GM23338 (cell line): Measurements from ENCODE around the gene SEC22A. TPM values are rescaled to one million over a fixed set of nuclear protein-coding genes. Genes with fewer than 3 reads are reported as not detected.

Source experiments
- ATAC-seq: fragments of 200-7000 bp; cut with Tn5 transposase; 3 replicates; pipeline ENCODE4 v1.9.1; 2020
- DNase-seq: peaks from one replicate; pipeline ENCODE4 v3.0.0-alpha.2; 2015; ENCODE audit warnings: low spot score
- H2AFZ ChIP-seq: fragments of 200-600 bp; sonication (generic); 2 replicates; pipeline ENCODE4 v1.8.0; 2016; ENCODE audit warnings: antibody characterized with exemption, mild to moderate bottlenecking, moderate library complexity
- H3F3A ChIP-seq: fragments of 200-600 bp; sonication (generic); replicated peaks from 2 replicates; pipeline ENCODE4 v1.8.0; 2017; ENCODE audit warnings: antibody characterized with exemption, mixed run types, low read depth
- H3K27ac ChIP-seq: fragments of 200-600 bp; sonication (generic); 2 replicates; pipeline ENCODE4 v1.6.1; 2016; ENCODE audit warnings: low read depth
- H3K27me3 ChIP-seq: fragments of 200-600 bp; sonication (generic); 2 replicates; pipeline ENCODE4 v1.8.0; 2016; ENCODE audit warnings: mild to moderate bottlenecking, mixed run types, moderate library complexity; ENCODE audit not compliant: insufficient read depth
- H3K36me3 ChIP-seq: fragments of 200-600 bp; sonication (generic); 2 replicates; pipeline ENCODE4 v1.8.0; 2016; ENCODE audit warnings: mild to moderate bottlenecking; ENCODE audit not compliant: insufficient read depth
- H3K4me1 ChIP-seq: fragments of 200-600 bp; sonication (generic); 2 replicates; pipeline ENCODE4 v1.8.0; 2016; ENCODE audit warnings: mild to moderate bottlenecking, moderate library complexity; ENCODE audit not compliant: insufficient read depth
- H3K4me2 ChIP-seq: fragments of 200-600 bp; sonication (generic); 2 replicates; pipeline ENCODE4 v1.7.1; 2017; ENCODE audit warnings: mixed run types
- H3K4me3 ChIP-seq: fragments of 200-600 bp; sonication (generic); 2 replicates; pipeline ENCODE4 v1.6.1; 2016; ENCODE audit warnings: mixed run types
- H3K79me2 ChIP-seq: fragments of 200-600 bp; sonication (generic); replicated peaks from 2 replicates; pipeline ENCODE4 v1.8.0; 2017; ENCODE audit warnings: mild to moderate bottlenecking; ENCODE audit not compliant: insufficient read depth
- H3K9me2 ChIP-seq: fragments of 200-600 bp; sonication (generic); 2 replicates; pipeline ENCODE4 v1.8.0; 2017; ENCODE audit not compliant: insufficient read depth
- H4K20me1 ChIP-seq: fragments of 200-600 bp; sonication (generic); replicated peaks from 2 replicates; pipeline ENCODE4 v1.8.0; 2017; ENCODE audit warnings: mild to moderate bottlenecking; ENCODE audit not compliant: insufficient read depth
- H3K27ac Mint-ChIP-seq: 2 replicates; pipeline ENCODE4 v1.8.0; 2020; ENCODE audit warnings: inconsistent platforms, mild to moderate bottlenecking, moderate library complexity, mixed read lengths
- H3K27me3 Mint-ChIP-seq: 3 replicates; pipeline ENCODE4 v1.8.0; 2022; ENCODE audit warnings: low read depth, mild to moderate bottlenecking, moderate library complexity, mixed read lengths, inconsistent platforms; ENCODE audit not compliant: insufficient read depth, poor library complexity
- H3K36me3 Mint-ChIP-seq: 3 replicates; pipeline ENCODE4 v1.8.0; 2021; ENCODE audit warnings: low read depth, mild to moderate bottlenecking, inconsistent platforms, moderate library complexity, mixed read lengths
- H3K4me1 Mint-ChIP-seq: 3 replicates; pipeline ENCODE4 v1.8.0; 2020; ENCODE audit warnings: mild to moderate bottlenecking, inconsistent platforms, mixed read lengths
- H3K4me3 Mint-ChIP-seq: 3 replicates; pipeline ENCODE4 v1.8.0; 2021; ENCODE audit warnings: moderate library complexity, mild to moderate bottlenecking, inconsistent platforms, mixed read lengths
- H3K9me3 Mint-ChIP-seq: 3 replicates; pipeline ENCODE4 v1.8.0; 2020; ENCODE audit warnings: moderate library complexity, mild to moderate bottlenecking, inconsistent platforms, mixed read lengths
- CREB1 ChIP-seq: fragments of 250-450 bp; sonication (Bioruptor Pico); IDR thresholded peaks from 2 replicates; pipeline ENCODE4 v1.5.0; 2020; ENCODE audit warnings: low read depth, mild to moderate bottlenecking, moderate library complexity
- CTCF ChIP-seq, 2 experiments: fragments of 200-600 bp in 1 of 2; sonication (generic) in 1 of 2; conservative IDR thresholded peaks; 2 replicates each; pipeline versions ENCODE4 v1.5.1 to v1.6.1; 2016 to 2017; ENCODE audit warnings: antibody characterized with exemption in 2 of 2, low read depth in 2 of 2, mild to moderate bottlenecking in 2 of 2, moderate library complexity in 1 of 2
- ETS1 ChIP-seq: IDR thresholded peaks from 2 replicates; pipeline ENCODE4 v1.6.1; 2016; ENCODE audit warnings: antibody characterized with exemption
- EZH2 ChIP-seq: fragments of 200-600 bp; sonication (generic); IDR thresholded peaks from one replicate; pipeline ENCODE4 v1.8.0; 2017; ENCODE audit warnings: antibody characterized with exemption, mild to moderate bottlenecking, low read depth; ENCODE audit not compliant: unreplicated experiment
- EZH2phosphoT487 ChIP-seq: fragments of 200-600 bp; sonication (generic); IDR thresholded peaks from one replicate; pipeline ENCODE4 v1.8.1; 2018; ENCODE audit warnings: antibody characterized with exemption; ENCODE audit not compliant: unreplicated experiment
- JUNB ChIP-seq: IDR thresholded peaks from one replicate; pipeline ENCODE4 v1.6.1; 2016; ENCODE audit warnings: antibody characterized with exemption; ENCODE audit not compliant: unreplicated experiment
- NANOG ChIP-seq: IDR thresholded peaks from 2 replicates; pipeline ENCODE4 v1.6.1; 2016; ENCODE audit warnings: antibody characterized with exemption, borderline replicate concordance
- POLR2AphosphoS5 ChIP-seq: IDR thresholded peaks from 2 replicates; pipeline ENCODE4 v1.6.1; 2016; ENCODE audit warnings: antibody characterized with exemption, low read depth
- REST ChIP-seq: IDR thresholded peaks from one replicate; pipeline ENCODE4 v1.6.1; 2018; ENCODE audit warnings: antibody characterized with exemption; ENCODE audit not compliant: unreplicated experiment
- STAT1 ChIP-seq: IDR thresholded peaks from one replicate; pipeline ENCODE4 v1.6.1; 2016; ENCODE audit warnings: antibody characterized with exemption; ENCODE audit not compliant: unreplicated experiment
- ZNF114 ChIP-seq: fragments of 250-450 bp; sonication (Bioruptor Pico); IDR thresholded peaks from 2 replicates; pipeline ENCODE4 v1.5.0; 2020; ENCODE audit warnings: mild to moderate bottlenecking, moderate library complexity
- ZNF331 ChIP-seq: fragments of 250-450 bp; sonication (Bioruptor Pico); IDR thresholded peaks from 2 replicates; pipeline ENCODE4 v1.5.0; 2020; ENCODE audit warnings: low read depth, mild to moderate bottlenecking, moderate library complexity
- ZNF462 ChIP-seq: fragments of 250-450 bp; sonication (Bioruptor Pico); IDR thresholded peaks from 2 replicates; pipeline ENCODE4 v1.5.0; 2020; ENCODE audit warnings: mild to moderate bottlenecking, moderate library complexity
- polyA plus RNA-seq: library from polyadenylated mRNA; unstranded; fragments of >200 nt; fragmentation: Nextera tagmentation; extraction: Ambion mirVana; gene quantifications from 2 replicates; pipeline ENCODE4 v1.2.1, GENCODE V29; 2016
- total RNA-seq: library from RNA; depleted of rRNA; stranded (reverse); fragments of >200 nt; shearing (Covaris generic); gene quantifications from 2 replicates; pipeline ENCODE4 v1.2.3, GENCODE V29; 2014

The SEC22A gene
- total and polyA plus RNA-seq, 2 experiments from 2014 or later: 11.2 to 24.1 TPM

GRCh38 chr3:123275691-123276090, 73.9 kb downstream of the SEC22A start:
- no peak overlapping the region for H2AFZ ChIP-seq
- no peaks in the 10 kb centered on the region for H3K27me3 Mint-ChIP-seq
- no peaks in the 10 kb centered on the region for H3K9me3 Mint-ChIP-seq
- peaks cover 3% of the 10 kb centered on the region; the same call in 1 of the 3 replicates for H3K36me3 Mint-ChIP-seq
- no peaks in the 10 kb centered on the region for H4K20me1 ChIP-seq
- ATAC-seq (no peak), DNase-seq (no peak)
- H3K27ac ChIP-seq: no peak overlapping the region
- H3K4me3 Mint-ChIP-seq: no peak overlapping the region
- H3K27me3 ChIP-seq: no peaks in the 10 kb centered on the region
- no peaks in the 10 kb centered on the region for H3K36me3 ChIP-seq
- TF ChIP-seq EZH2phosphoT487: no peak
- no peak for TF ChIP-seq ZNF114
- TF ChIP-seq ZNF462 (CRISPR knock-in tag): no peak
- no peak for TF ChIP-seq STAT1
- TF ChIP-seq ETS1: no peak
- TF ChIP-seq REST: no peak
- TF ChIP-seq NANOG: no peak
- TF ChIP-seq POLR2AphosphoS5: no peak
- TF ChIP-seq CREB1: no peak
- no peak for TF ChIP-seq JUNB
- no peak for TF ChIP-seq EZH2
- no peak for TF ChIP-seq ZNF331
- no peak for TF ChIP-seq CTCF (conservative IDR thresholded peaks at IDR 0.05; ENCODE audit: low read depth in 2 of 2)
- H3K27ac Mint-ChIP-seq: no peak overlapping the region
- H3K9me2 ChIP-seq: no peaks in the 10 kb centered on the region
- H3K4me3 ChIP-seq: no peak overlapping the region
- no peaks in the 10 kb centered on the region for H3F3A ChIP-seq
- H3K4me1 ChIP-seq: peaks cover 23% of the 10 kb centered on the region
- H3K4me1 Mint-ChIP-seq: peaks cover 24% of the 10 kb centered on the region
- no peaks in the 10 kb centered on the region for H3K79me2 ChIP-seq
- no peak overlapping the region for H3K4me2 ChIP-seq
